ENCODE measurements around the gene NCOA3.
"Not testable (repeated sequence)": the region's sequence is repeated elsewhere in the genome, so short reads cannot be mapped to it uniquely, and the experiment has no call there.

Gene NCOA3

DNA sequence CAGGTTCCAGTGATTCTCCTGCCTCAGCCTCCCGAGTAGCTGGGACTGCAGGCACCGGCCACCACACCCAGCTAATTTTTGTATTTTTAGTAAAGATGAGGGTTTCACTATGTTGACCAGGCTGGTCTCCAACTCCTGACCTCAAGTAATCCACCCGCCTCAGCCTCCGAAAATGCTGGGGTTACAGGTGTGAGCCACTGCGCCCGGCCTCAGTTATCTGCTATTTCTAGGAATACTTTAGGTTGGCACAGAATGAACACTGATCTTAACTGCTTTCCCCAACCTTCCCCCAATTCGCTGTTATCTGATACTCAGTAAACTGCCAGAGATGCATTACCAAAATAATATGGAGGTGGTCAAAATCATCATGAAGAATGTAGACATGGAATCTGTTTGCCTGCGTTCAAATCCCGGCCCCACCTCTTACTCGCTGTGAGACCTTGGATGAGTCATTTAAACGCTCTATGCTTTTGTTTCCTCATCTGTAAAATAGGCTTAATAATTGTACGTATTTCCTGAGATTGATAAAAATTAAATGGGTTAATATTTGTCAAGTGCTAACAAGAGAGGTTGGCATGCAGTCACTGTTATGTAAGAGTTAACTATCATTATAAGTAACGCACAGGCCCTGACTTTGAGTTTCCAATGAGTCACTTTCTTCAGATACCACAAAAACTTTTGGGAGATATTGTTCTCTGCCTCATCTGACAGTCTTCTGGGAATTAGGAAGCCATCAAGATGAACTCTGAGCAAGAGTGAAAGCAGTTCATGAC, 44.5 kb upstream of the NCOA3 start:
- TF ChIP-seq, protein P1, sequence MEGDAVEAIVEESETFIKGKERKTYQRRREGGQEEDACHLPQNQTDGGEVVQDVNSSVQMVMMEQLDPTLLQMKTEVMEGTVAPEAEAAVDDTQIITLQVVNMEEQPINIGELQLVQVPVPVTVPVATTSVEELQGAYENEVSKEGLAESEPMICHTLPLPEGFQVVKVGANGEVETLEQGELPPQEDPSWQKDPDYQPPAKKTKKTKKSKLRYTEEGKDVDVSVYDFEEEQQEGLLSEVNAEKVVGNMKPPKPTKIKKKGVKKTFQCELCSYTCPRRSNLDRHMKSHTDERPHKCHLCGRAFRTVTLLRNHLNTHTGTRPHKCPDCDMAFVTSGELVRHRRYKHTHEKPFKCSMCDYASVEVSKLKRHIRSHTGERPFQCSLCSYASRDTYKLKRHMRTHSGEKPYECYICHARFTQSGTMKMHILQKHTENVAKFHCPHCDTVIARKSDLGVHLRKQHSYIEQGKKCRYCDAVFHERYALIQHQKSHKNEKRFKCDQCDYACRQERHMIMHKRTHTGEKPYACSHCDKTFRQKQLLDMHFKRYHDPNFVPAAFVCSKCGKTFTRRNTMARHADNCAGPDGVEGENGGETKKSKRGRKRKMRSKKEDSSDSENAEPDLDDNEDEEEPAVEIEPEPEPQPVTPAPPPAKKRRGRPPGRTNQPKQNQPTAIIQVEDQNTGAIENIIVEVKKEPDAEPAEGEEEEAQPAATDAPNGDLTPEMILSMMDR (IDR thresholded peaks at IDR 0.05; ENCODE audit: low read depth, low read length): no peak
- H3K4me3 ChIP-seq (ENCODE audit: low read depth, low read length): no peak overlapping the region

DNA sequence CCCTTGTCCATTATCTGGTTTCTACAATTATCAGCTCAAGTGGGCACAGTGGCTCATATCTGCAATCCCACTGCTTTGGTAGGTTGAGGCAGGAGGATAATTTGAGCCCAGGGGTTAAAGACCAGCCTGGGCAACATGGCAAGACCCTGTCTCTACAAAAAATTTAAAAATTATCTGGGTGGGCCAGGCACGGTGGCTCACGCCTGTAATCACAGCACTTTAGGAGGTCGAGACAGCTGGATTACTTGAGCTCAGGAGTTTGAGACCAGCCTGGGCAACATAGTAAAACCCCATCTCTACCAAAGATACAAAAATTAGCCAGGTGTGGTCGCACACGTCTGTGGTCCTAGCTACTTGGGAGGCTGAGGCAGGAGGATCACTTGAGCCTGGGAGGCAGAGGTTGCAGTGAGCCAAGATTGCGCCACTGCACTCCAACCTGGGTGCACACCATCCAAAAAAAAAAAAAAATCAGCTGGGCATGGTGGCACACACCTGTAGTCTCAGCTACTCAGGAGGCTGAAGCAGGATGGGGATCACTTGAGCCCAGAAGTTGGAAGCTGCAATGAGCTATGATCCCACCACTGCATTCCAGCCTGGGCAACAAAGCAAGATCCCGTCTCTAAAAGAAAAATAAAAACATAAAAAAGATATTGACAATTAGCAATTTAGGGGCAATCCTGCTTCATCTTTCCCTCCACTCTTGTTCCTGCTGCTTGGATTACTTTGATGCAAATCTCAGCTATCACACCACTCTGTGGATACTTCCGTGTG, 43.2 kb upstream of the NCOA3 start:
- not testable (repeated sequence) for H3K4me3 ChIP-seq (ENCODE audit: low read depth, low read length)

DNA sequence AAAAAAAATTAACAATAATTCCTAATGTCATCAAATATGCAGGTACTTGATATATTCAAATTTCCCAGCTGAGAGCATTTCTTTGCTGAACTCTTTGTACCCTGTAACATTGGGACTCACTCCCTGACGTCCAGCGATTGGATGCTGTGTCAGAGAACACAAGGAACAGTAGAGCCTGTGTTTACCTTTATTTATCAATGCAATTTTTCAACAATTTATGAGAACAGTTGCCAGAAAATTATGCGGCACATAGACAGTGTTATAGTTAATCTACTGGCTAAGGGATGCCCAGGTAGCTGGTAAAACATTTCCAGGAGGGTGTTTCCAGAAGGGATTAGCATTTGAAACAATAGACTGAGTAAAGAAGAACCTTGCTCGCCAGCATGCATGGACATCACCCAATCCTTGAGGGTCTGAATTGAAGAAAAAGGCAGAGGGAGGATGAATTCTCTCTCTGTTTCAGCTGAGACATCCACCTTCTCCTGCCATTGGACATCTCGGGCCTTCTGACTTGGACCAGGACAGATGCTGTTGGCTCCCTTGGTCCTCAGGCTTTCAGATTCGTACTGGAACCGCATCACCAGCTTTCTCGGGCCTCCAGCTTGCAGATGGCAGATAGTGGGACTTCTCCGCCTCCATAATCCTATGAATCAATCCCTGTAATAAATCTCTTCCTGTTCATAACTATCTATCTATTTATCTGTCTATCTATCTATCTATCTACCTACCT, 42.2 kb upstream of the NCOA3 start:
- H3K4me3 ChIP-seq (ENCODE audit: low read depth, low read length): no peak overlapping the region
- TF ChIP-seq, protein P1 (IDR thresholded peaks at IDR 0.05; ENCODE audit: low read depth, low read length): no peak

DNA sequence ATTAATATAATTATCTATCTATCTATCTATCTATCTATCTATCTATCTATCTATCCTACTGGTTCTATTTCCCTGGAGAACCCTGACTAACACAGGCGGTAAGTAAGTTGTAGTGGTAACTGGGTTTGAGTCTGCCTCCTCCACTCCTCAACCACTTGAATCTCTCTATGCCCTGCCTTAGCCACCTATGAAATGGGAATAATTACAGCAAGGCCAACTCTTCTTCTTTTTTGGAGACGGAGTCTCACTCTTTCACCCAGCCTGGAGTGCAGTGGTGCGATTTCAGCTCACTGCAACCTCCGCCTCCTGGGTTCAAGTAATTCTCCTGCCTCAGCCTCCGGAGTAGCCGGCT, 41.0 kb upstream of the NCOA3 start:
- not testable (repeated sequence) for H3K4me3 ChIP-seq (ENCODE audit: low read depth, low read length)

DNA sequence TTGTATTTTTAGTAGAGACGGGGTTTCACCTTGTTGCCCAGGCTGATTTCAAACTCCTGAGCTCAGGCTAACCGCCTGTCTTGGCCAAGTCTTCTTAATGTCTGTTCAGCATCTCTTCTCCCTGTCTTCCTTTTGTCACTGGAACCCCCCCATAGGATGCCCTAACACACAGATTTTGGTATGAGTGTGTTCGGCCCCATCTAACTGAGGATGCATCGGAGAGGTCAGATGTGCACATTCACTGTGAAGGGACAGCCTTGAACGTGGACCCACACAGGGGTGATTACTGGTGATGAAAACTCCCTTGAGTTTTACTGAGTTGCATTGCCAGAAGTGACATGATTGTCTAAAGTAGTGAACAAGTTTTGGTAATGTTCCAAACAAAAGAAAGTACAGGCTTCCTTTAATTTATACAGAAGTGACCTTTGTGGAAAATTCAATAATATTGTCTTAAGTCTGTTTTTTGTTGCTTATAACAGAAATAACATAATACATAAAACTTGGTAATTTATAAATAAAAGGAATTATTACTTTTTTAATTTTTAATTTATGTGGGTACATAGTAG, 40.5 kb upstream of the NCOA3 start:
- TF ChIP-seq, protein P1 (IDR thresholded peaks at IDR 0.05; ENCODE audit: low read depth, low read length): no peak

DNA sequence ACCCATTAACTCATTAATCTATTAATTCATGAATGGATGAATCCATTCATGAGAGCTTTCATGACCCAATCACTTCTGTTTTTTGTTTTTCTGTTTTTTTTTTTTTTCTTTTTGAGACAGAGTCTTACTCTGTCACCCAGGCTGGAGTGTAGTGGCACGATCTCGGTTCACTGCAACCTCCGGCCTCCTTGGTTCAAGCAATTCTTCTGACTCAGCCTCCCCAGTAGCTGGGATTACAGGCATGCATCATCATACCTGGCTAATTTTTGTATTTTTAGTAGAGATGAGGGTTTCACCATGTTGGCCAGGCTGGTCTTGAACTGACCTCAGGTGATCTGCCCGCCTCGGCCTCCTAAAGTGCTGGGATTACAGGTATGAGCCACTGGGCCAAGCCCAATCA, 39.8 kb upstream of the NCOA3 start:
- not testable (repeated sequence) for H3K4me3 ChIP-seq (ENCODE audit: low read depth, low read length)

More for the DNA sequence above, 40.5 kb upstream of the NCOA3 start:
- H3K4me3 ChIP-seq (ENCODE audit: low read depth, low read length): no peak overlapping the region

DNA sequence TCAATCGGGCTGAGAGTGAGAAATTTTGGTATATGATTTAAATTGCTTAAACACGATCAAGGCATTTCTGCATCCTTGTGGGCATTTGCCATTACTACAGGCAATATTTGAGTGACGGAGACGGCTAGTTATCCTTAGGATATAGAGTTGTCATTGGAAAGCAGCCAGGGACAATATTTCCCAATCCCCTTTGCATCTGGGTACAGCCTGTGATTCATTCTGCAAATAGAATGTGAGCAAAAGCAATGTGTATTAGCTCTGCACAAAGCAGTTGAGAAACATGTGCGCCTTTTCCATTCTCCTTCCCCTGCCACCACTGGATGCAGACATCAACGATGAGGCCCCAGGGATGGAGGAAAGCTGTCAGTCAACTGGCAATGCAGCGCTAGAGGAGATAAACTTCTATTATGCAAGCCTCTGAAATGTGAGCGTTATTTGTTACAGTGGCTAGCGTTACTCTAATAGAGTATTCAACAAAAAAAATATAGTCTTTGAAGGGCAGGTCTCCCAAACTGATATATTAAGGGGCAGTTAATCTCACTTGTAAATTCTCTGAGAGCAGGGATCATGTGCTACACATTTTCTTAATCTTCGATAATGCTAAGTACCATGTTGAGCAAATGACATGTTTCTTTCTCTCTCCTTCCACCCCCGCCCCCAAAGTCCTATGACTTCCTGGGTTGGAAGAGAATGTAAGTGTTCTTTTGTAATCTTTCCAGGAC, 37.1 kb upstream of the NCOA3 start:
- no peak overlapping the region for H3K4me3 ChIP-seq (ENCODE audit: low read depth, low read length)
- TF ChIP-seq, protein P1 (IDR thresholded peaks at IDR 0.05; ENCODE audit: low read depth, low read length): no peak; the same call in 1 of the 2 replicates

DNA sequence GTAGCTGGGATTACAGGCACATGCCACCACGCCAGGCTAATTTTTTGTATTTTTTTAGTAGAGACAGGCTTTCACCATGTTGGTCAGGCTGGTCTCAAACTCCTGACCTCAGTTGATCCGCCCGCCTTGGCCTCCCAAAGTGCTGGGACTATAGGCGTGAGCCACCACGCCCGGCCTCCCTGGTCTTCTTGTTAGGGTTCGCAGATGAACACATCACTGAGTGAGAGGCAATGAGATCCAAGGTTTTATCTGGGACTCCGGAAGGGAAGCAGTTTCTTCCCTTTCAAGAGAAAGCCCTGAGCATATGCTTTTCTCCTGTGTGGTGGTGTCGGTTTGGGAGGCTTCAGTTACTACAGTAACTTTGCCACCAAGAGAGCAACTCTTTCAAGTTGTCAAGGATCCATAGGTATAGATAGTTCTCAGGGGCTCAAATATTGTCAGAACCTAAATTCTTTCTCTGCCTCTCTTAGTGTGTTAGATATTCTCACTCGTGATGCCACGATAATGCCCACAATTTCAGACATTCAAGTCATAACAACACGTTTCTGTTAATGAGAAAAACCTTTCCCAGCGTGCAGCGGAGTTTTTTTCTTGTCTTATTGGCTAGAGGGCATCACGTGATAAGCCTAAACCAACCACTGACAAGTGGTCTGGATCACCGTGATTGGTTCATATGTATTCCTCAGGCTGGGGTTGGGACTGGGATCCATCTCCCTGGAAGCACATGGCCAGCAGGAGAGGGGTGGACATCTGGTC, 36.2 kb upstream of the NCOA3 start:
- H3K4me3 ChIP-seq (ENCODE audit: low read depth, low read length): no peak overlapping the region
- TF ChIP-seq, protein P1 (IDR thresholded peaks at IDR 0.05; ENCODE audit: low read depth, low read length): no peak
